Right lung (tissue), 5 donors: ENCODE data around the gene FGF19. TPM values are rescaled to one million over a fixed set of nuclear protein-coding genes. Genes with fewer than 3 reads are reported as not detected.

ENCODE experiments used
- DNase-seq, 2 donors: peaks; one replicate each; pipeline ENCODE4 v3.0.0-alpha.2; 2013
- polyA plus RNA-seq, 5 donors: library from polyadenylated mRNA; unstranded; fragments of 120-200 nt; gene quantifications; one replicate each; pipeline versions ENCODE4 v1.2.1 to v1.2.3, GENCODE V29; 2013; ENCODE audit warnings: inconsistent platforms in 1 of 5, low replicate concordance in 1 of 5; ENCODE audit not compliant: insufficient read length in 5 of 5, insufficient read depth in 1 of 5

FGF19 gene
- polyA plus RNA-seq, 5 donors, result 0.06 to 0.24 (median 0.10) TPM; not detected in 1

DNA sequence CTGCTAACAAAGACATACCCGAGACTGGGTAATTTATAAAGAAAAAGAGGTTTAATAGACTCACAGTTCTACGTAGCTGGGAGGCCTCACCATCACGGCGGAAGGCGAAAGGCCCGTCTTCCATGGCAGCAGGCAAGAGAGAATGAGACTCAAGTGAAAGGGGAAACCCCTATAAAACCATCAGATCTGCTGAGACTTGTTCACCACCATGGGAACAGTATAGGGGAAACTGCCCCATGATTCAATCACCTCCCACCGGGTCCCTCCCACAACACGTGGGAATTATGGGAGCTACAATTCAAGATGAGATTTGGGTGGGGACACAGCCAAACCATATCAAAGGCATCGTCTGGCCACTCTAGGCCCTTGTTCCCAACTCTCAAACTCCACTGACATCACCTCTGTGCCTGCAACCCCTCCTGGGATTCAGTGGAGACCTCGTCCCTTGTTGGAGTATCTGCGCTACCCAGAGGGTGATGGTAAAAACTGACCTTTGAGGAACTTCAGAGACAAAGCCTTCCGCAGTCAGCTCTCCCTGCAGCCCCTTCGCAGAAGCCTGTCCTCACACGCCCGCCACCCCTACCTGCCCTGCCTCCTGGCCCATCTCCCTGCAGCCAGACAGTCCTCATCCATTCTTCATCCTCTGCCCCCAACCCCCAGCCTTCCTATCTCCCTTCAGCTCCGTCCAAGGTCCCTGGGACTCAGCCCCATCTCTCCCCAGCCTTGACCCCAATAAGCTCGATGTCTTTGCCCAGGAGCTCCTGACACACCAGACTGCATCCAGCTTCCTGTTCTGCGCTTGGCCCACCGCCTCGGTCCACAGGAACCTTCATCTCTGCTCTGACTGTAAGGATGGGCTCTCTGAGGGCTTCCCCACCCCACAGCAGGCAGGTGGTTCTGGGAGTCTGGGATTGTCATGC lies 47.0 kb downstream of the FGF19 start:
- DNase-seq, result no peak

DNA sequence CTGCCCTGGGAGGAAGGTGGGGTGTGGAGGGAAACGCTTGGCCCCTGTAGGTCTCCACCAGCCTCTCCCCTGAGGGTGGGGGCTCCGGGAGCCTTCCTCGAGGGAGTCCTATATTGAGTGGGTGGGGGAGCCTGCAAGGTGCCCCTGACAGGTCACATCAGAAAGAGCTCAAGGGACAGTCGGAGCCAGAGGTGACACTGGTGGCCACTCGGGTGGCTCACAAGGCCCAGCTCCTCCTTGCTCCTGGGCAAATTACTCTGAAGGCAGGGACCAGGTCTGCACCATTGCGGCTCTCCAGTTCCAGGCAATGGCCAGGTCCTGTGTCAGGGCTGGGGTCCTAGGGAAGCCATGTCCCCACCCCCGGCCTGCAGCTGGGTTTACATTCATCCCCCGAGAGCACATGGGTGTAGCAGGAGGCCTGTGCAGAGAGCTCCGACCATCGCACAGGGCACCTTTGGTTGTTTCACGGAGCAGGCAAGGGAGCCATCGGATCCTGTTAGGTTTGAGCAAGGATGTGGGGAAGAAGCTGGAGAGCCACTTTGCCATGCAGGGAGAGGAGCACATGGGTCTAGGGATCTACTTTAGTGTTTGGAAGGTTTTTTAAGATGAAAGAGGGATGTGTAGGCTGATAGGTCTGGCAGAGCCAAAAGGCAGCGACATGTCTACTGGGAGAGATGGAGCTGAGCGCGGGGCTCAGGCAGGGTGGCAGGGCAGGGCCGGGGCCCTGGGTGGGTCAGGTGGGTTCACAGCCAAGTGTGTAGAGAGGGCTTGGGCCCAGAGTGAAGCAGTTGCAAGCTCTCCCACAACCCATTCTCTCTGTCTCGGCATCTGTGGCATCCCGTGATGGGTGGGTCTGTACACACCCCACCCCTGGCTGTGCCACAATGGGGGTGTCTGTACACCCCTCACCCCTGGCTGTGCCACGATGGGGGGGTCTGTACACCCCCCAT lies 48.1 kb downstream of the FGF19 start:
- DNase-seq, result no peak

- no peak for DNase-seq
Observed at GRCh38 chr11:69654660-69655478, 49.0 kb downstream of the FGF19 start.

DNA sequence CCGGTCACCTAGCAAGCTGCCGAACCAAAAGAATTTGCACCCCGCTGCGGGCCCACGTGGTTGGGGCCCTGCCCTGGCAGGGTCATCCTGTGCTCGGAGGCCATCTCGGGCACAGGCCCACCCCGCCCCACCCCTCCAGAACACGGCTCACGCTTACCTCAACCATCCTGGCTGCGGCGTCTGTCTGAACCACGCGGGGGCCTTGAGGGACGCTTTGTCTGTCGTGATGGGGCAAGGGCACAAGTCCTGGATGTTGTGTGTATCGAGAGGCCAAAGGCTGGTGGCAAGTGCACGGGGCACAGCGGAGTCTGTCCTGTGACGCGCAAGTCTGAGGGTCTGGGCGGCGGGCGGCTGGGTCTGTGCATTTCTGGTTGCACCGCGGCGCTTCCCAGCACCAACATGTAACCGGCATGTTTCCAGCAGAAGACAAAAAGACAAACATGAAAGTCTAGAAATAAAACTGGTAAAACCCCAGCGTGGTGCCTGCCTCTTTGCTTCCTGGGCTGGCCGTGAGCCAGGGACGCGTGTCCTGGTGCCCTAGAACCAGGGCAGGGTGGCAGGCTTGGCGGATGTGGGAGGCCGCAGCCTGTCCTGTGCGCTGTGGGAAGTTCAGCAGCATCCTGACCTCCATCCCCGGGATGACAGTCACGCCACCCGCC lies 49.7 kb downstream of the FGF19 start:
- DNase-seq, result no peak

DNA sequence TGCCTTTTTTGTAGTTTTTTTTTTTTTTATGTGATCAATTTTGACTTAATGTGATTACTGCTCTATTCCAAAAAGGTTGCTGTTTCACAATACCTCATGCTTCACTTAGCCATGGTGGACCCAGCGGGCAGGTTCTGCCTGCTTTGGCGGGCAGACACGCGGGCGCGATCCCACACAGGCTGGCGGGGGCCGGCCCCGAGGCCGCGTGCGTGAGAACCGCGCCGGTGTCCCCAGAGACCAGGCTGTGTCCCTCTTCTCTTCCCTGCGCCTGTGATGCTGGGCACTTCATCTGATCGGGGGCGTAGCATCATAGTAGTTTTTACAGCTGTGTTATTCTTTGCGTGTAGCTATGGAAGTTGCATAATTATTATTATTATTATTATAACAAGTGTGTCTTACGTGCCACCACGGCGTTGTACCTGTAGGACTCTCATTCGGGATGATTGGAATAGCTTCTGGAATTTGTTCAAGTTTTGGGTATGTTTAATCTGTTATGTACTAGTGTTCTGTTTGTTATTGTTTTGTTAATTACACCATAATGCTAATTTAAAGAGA lies 50.3 kb downstream of the FGF19 start:
- DNase-seq, result no peak

- DNase-seq, result no peak
Observed at GRCh38 chr11:69652999-69653398, 50.8 kb downstream of the FGF19 start.

DNA sequence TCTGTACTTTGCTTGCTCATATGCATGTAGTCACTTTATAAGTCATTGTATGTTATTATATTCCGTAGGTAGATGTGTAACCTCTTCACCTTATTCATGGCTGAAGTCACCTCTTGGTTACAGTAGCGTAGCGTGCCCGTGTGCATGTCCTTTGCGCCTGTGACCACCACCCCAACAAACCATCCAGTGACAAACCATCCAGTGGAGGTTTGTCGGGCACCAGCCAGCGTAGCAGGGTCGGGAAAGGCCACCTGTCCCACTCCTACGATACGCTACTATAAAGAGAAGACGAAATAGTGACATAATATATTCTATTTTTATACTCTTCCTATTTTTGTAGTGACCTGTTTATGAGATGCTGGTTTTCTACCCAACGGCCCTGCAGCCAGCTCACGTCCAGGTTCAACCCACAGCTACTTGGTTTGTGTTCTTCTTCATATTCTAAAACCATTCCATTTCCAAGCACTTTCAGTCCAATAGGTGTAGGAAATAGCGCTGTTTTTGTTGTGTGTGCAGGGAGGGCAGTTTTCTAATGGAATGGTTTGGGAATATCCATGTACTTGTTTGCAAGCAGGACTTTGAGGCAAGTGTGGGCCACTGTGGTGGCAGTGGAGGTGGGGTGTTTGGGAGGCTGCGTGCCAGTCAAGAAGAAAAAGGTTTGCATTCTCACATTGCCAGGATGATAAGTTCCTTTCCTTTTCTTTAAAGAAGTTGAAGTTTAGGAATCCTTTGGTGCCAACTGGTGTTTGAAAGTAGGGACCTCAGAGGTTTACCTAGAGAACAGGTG lies 51.8 kb downstream of the FGF19 start:
- no peak for DNase-seq

GRCh38 chr11:69650832-69651344 lies 52.9 kb downstream of the FGF19 start:
- no peak for DNase-seq

DNA sequence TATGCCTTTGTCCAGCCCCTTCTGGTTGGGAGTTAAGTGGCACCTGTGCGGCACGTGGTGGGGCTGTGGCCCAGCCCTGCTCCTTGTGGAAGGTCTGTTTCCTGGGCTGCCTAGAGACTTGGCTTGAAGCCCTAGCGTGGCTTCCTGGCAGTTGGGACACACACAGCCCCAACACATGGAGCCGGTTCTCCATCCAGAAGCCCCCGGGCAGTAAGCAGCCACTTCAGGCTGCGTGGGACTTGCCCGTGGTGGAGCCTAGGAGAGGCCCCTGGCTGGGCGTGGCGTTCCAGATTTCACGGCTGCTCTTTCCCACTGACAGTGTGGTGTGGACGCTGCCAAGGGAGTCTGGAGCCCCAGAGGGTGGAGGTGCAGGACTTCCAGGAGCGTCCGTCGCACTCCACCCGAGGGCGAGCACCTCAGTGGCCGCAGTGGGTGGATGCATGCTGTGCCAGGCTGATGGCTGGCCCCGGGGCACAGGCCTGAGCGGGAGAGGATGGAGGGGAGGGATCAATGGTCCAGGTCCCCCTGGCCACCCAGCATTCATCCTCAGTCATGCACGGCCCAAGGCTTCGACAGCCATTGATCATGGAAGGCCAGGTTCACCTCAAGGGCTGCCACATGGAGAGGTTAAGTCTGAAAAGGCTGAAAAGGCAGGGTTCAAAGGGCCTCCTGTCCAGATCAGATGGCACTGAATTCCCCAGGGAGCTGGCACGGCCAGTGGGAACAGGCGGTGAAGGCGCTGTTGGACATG lies 53.6 kb downstream of the FGF19 start:
- no peak for DNase-seq

GRCh38 chr11:69649576-69649900 lies 54.3 kb downstream of the FGF19 start:
- no peak for DNase-seq

DNA sequence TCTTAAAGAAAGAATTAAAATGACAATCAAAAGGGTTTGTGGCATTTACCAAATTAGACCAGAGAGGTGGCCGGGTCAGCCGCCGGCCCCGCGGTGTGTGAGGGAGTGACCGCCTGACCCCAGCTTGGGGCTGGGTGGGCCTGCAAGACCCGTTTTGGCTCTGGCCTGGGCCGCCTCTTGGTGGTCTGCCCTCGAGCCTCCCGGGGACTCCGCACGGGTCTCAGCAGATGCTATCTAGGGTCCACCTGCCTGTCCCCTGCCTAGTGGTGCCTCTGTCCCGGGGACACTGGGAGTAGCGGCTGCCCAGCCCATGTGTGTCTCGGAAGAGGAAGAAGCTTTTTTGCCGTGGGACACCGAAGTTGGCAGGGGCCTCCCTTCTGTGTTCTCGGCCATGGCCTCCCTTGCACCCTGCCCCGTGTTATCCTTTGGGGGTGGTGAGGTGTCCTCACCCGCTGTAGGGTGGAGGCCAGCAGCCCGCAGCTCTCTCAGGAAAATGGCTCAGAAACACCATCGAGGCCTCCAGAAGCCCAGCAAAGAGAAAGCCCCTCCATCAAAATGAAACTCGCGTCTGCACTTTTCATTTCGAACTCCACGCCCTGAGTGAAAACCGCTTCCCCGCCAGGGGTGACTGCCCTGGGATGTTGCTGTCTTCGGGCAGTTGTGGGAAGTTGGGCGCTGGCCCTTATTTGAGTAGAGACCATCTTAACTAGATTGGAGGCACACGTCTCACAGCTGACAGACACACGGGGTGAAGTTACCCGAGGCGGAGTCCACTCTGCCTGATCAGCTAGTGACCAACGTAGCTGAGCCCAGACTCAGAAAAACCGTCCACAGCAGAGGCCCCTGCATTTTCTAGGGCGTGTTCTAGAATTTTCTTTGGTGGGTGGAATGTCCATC lies 54.9 kb downstream of the FGF19 start:
- DNase-seq, result no peak

Other genes with a start within 250 kb of the FGF19 start
- gene LINC01488, start 222.4 kb downstream of the FGF19 start, polyA plus RNA-seq, result under 1 TPM; 0.08 to 0.14 (median 0.13) TPM
- gene CCND1, start 62.9 kb downstream of the FGF19 start, polyA plus RNA-seq, result 100 to 1,000 TPM; 158 to 292 (median 224) TPM
- 10 to 100 TPM; 26.2 to 37.7 (median 27.0) TPM for gene LTO1, start 28.7 kb downstream of the FGF19 start, polyA plus RNA-seq
- gene FGF4, start 71.3 kb upstream of the FGF19 start, polyA plus RNA-seq, result under 1 TPM in 1 of 5 donors, not detected in 4; 0.31 TPM
- gene FGF3, start 115.4 kb upstream of the FGF19 start, polyA plus RNA-seq, result not detected